ENCODE measurements around the gene TSPAN32. TPM values are rescaled to one million over a fixed set of nuclear protein-coding genes. Genes with fewer than 3 reads are reported as not detected.
"Not testable (repeated sequence)": the region's sequence is repeated elsewhere in the genome, so short reads cannot be mapped to it uniquely, and the experiment has no call there.

Gene TSPAN32
- polyA plus RNA-seq, 3 donors: 1.6 to 2.7 (median 2.6) TPM

GRCh38 chr11:2351701-2352100, 49.9 kb downstream of the TSPAN32 start:
- DNase-seq (ENCODE audit: extremely low read depth in 1 of 11, low read depth in 9 of 11, low spot score in 4 of 11): no peak

GRCh38 chr11:2352420-2352819, 50.6 kb downstream of the TSPAN32 start:
- no peak for DNase-seq (ENCODE audit: extremely low read depth in 1 of 11, low read depth in 9 of 11, low spot score in 4 of 11)

- DNase-seq (ENCODE audit: extremely low read depth in 1 of 11, low read depth in 9 of 11, low spot score in 4 of 11): no peak
Measured at GRCh38 chr11:2355000-2355644, 53.3 kb downstream of the TSPAN32 start.

- DNase-seq (ENCODE audit: extremely low read depth in 1 of 11, low read depth in 9 of 11, low spot score in 4 of 11): no peak
Measured at GRCh38 chr11:2357246-2357645, 55.4 kb downstream of the TSPAN32 start.

GRCh38 chr11:2357651-2358050, 55.8 kb downstream of the TSPAN32 start:
- DNase-seq (ENCODE audit: extremely low read depth in 1 of 11, low read depth in 9 of 11, low spot score in 4 of 11): not testable (repeated sequence)

- DNase-seq (ENCODE audit: extremely low read depth in 1 of 11, low read depth in 9 of 11, low spot score in 4 of 11): no peak
Measured at GRCh38 chr11:2358754-2359442, 57.1 kb downstream of the TSPAN32 start.

GRCh38 chr11:2359557-2359956, 57.7 kb downstream of the TSPAN32 start:
- DNase-seq (ENCODE audit: extremely low read depth in 1 of 11, low read depth in 9 of 11, low spot score in 4 of 11): no peak

- no peak for DNase-seq (ENCODE audit: extremely low read depth in 1 of 11, low read depth in 9 of 11, low spot score in 4 of 11)
Measured at GRCh38 chr11:2360081-2360642, 58.3 kb downstream of the TSPAN32 start.

GRCh38 chr11:2361565-2361964, 59.8 kb downstream of the TSPAN32 start:
- DNase-seq (ENCODE audit: extremely low read depth in 1 of 11, low read depth in 9 of 11, low spot score in 4 of 11): no peak

- no peak for DNase-seq (ENCODE audit: extremely low read depth in 1 of 11, low read depth in 9 of 11, low spot score in 4 of 11)
Measured at GRCh38 chr11:2362414-2362813, 60.6 kb downstream of the TSPAN32 start.

- DNase-seq (ENCODE audit: extremely low read depth in 1 of 11, low read depth in 9 of 11, low spot score in 4 of 11): no peak
Measured at GRCh38 chr11:2363130-2363529, 61.3 kb downstream of the TSPAN32 start.

- no peak for DNase-seq (ENCODE audit: extremely low read depth in 1 of 11, low read depth in 9 of 11, low spot score in 4 of 11)
Measured at GRCh38 chr11:2363577-2364370, 62.0 kb downstream of the TSPAN32 start.

- not testable (repeated sequence) for DNase-seq (ENCODE audit: extremely low read depth in 1 of 11, low read depth in 9 of 11, low spot score in 4 of 11)
Measured at GRCh38 chr11:2364386-2364785, 62.6 kb downstream of the TSPAN32 start.

GRCh38 chr11:2365571-2366210, 63.9 kb downstream of the TSPAN32 start:
- no peak for DNase-seq (ENCODE audit: extremely low read depth in 1 of 11, low read depth in 9 of 11, low spot score in 4 of 11)

GRCh38 chr11:2366276-2366675, 64.5 kb downstream of the TSPAN32 start:
- no peak for DNase-seq (ENCODE audit: extremely low read depth in 1 of 11, low read depth in 9 of 11, low spot score in 4 of 11)

- DNase-seq (ENCODE audit: extremely low read depth in 1 of 11, low read depth in 9 of 11, low spot score in 4 of 11): no peak
Measured at GRCh38 chr11:2366733-2367132, 64.9 kb downstream of the TSPAN32 start.

- DNase-seq (ENCODE audit: extremely low read depth in 1 of 11, low read depth in 9 of 11, low spot score in 4 of 11): no peak
Measured at GRCh38 chr11:2367266-2368160, 65.7 kb downstream of the TSPAN32 start.

Data from renal cortex interstitium (tissue), 11 donors.